NCI-H460 (cell line): ENCODE data around the gene DAB1. TPM values are rescaled to one million over a fixed set of nuclear protein-coding genes. Genes with fewer than 3 reads are reported as not detected.

ENCODE experiments used
- DNase-seq: peaks from one replicate; pipeline ENCODE4 v3.0.0-alpha.2; 2016; ENCODE audit warnings: low read depth; ENCODE audit errors: extremely low read depth
- total RNA-seq: library from RNA; depleted of rRNA; stranded (reverse); fragments of >200 nt; shearing (Covaris generic); gene quantifications from 2 replicates; pipeline ENCODE4 v1.2.3, GENCODE V29; 2014

DAB1 gene
- total RNA-seq, 1 experiment from 2014 or later = 0.45 TPM

GRCh38 chr1:57003398-57004139 is 420.3 kb downstream of the DAB1 start:
- no peak for DNase-seq

GRCh38 chr1:56995414-56996100 is 428.3 kb downstream of the DAB1 start:
- DNase-seq = no peak

- DNase-seq = no peak
Observed at GRCh38 chr1:56993475-56993874, 430.4 kb downstream of the DAB1 start.

GRCh38 chr1:56992318-56993125 is 431.3 kb downstream of the DAB1 start:
- no peak for DNase-seq

GRCh38 chr1:56991576-56991975 is 432.3 kb downstream of the DAB1 start:
- no peak for DNase-seq

GRCh38 chr1:56986397-56986796 is 437.5 kb downstream of the DAB1 start:
- DNase-seq = no peak

- DNase-seq = no peak
Observed at GRCh38 chr1:56985857-56986256, 438.0 kb downstream of the DAB1 start.

- no peak for DNase-seq
Observed at GRCh38 chr1:56983484-56983883, 440.4 kb downstream of the DAB1 start.

- no peak for DNase-seq
Observed at GRCh38 chr1:56979986-56980755, 443.7 kb downstream of the DAB1 start.

- no peak for DNase-seq
Observed at GRCh38 chr1:56978819-56979218, 445.0 kb downstream of the DAB1 start.

- no peak for DNase-seq
Observed at GRCh38 chr1:56977910-56978309, 445.9 kb downstream of the DAB1 start.

- DNase-seq = no peak
Observed at GRCh38 chr1:56975446-56975845, 448.4 kb downstream of the DAB1 start.

GRCh38 chr1:56973923-56974742 is 449.7 kb downstream of the DAB1 start:
- DNase-seq = no peak

GRCh38 chr1:56972976-56973375 is 450.9 kb downstream of the DAB1 start:
- no peak for DNase-seq

- DNase-seq = no peak
Observed at GRCh38 chr1:56970280-56970679, 453.6 kb downstream of the DAB1 start.

GRCh38 chr1:56968878-56969495 is 454.9 kb downstream of the DAB1 start:
- DNase-seq = no peak

- DNase-seq = no peak
Observed at GRCh38 chr1:56967900-56968832, 455.7 kb downstream of the DAB1 start.

- no peak for DNase-seq
Observed at GRCh38 chr1:56967355-56967754, 456.5 kb downstream of the DAB1 start.

GRCh38 chr1:56966698-56966999 is 457.2 kb downstream of the DAB1 start:
- no peak for DNase-seq
